Gastroesophageal sphincter (tissue), 4 donors: ENCODE measurements around the gene NBAS. TPM values are rescaled to one million over a fixed set of nuclear protein-coding genes. Genes with fewer than 3 reads are reported as not detected.

Experiments
- ATAC-seq: fragments of 150-250 bp; one replicate; pipeline ENCODE4 v1.9.1; 2016; ENCODE audit warnings: mild to moderate bottlenecking, moderate library complexity
- H3K27ac ChIP-seq, 4 donors: fragments of 200-600 bp; sonication (generic) in 3 of 4; 1 replicate in 3 of 4; 2 replicates in 1 of 4; pipeline ENCODE4 v1.5.1; 2016 to 2019
- H3K27me3 ChIP-seq: fragments of 200-600 bp; sonication (generic); one replicate; pipeline ENCODE4 v1.5.1; 2019
- H3K36me3 ChIP-seq, 2 donors: fragments of 200-600 bp; sonication (generic); one replicate each; pipeline ENCODE4 v1.5.1; 2019; ENCODE audit warnings: control low read depth in 1 of 2
- H3K4me1 ChIP-seq, 3 donors: fragments of 200-600 bp; sonication (generic); 1 replicate in 2 of 3; 2 replicates in 1 of 3; pipeline ENCODE4 v1.5.1; 2016 to 2019; ENCODE audit warnings: control low read depth in 2 of 3
- H3K4me3 ChIP-seq, 2 donors: fragments of 200-600 bp; sonication (generic); one replicate each; pipeline ENCODE4 v1.5.1; 2019; ENCODE audit warnings: mild to moderate bottlenecking in 1 of 2, moderate library complexity in 1 of 2
- H3K9me3 ChIP-seq, 3 donors: fragments of 200-600 bp; sonication (generic); one replicate each; pipeline ENCODE4 v1.5.1; 2017 to 2019; ENCODE audit warnings: control low read depth in 2 of 3
- CTCF ChIP-seq, 4 experiments: fragments of 200-600 bp in 2 of 4; fragments of 450-650 bp in 2 of 4; sonication (generic) in 1 of 4; IDR thresholded peaks; one replicate each; pipeline ENCODE4 v1.5.1; 2017 to 2019; ENCODE audit warnings: antibody characterized with exemption in 4 of 4, mild to moderate bottlenecking in 2 of 4, moderate library complexity in 2 of 4
- EP300 ChIP-seq: sonication (generic); formaldehyde crosslinking; IDR thresholded peaks from one replicate; pipeline ENCODE4 v1.6.1; 2017; ENCODE audit warnings: antibody characterized with exemption, mild to moderate bottlenecking
- POLR2A ChIP-seq, 2 donors: fragments of 450-650 bp; IDR thresholded peaks; one replicate each; pipeline ENCODE4 v1.6.1; 2017; ENCODE audit warnings: antibody characterized with exemption in 2 of 2, mild to moderate bottlenecking in 2 of 2, moderate library complexity in 1 of 2
- POLR2AphosphoS5 ChIP-seq: sonication (generic); formaldehyde crosslinking; IDR thresholded peaks from one replicate; pipeline ENCODE4 v1.6.1; 2017; ENCODE audit warnings: antibody characterized with exemption
- WGBS, 2 donors: methylation state at CpG; one replicate each; pipeline ENCODE4 v1.1.5; 2018; ENCODE audit warnings: low coverage in 1 of 2; 5-methylcytosine and 5-hydroxymethylcytosine counted together
- total RNA-seq, 4 donors: library from RNA; depleted of rRNA; stranded (reverse); fragments of >200 nt; gene quantifications; one replicate each; pipeline ENCODE4 v1.1.0, GENCODE V29; 2016

Gene NBAS
- total RNA-seq, 4 donors from 2014 or later, result 34.9 to 50.9 (median 40.4) TPM

- no peak overlapping the region for H3K27ac ChIP-seq
- peaks cover 0 to 12% of the 10 kb centered on the region in 2 donors for H3K36me3 ChIP-seq
- no peak overlapping the region for H3K4me3 ChIP-seq
- TF ChIP-seq EP300 (no peak), POLR2A (IDR thresholded peaks at IDR 0.05) (no peak), CTCF (IDR thresholded peaks at IDR 0.05) (no peak), POLR2AphosphoS5 (no peak)
- ATAC-seq, result no peak
- H3K9me3 ChIP-seq, result no peaks in the 10 kb centered on the region
- H3K4me1 ChIP-seq, result no peaks in the 10 kb centered on the region
- WGBS, 2 donors, result 86 to 96% methylated on average over 4 of the region's 4 CpGs
- no peaks in the 10 kb centered on the region for H3K27me3 ChIP-seq
These were observed 292.1 kb downstream of the NBAS start for GRCh38 chr2:15269043-15269442.

- 98 to 100% methylated on average over 3 of the region's 3 CpGs for WGBS, 2 donors
- Histone ChIP-seq H3K4me1 (no peaks in the 10 kb centered on the region), H3K9me3 (no peaks in the 10 kb centered on the region), H3K4me3 (no peak overlapping the region), H3K36me3 (peaks cover 0 to 10% of the 10 kb centered on the region in 2 donors), H3K27ac (no peak overlapping the region), H3K27me3 (no peaks in the 10 kb centered on the region)
- TF ChIP-seq POLR2AphosphoS5, result no peak
- TF ChIP-seq EP300, result no peak
- no peak for TF ChIP-seq POLR2A (IDR thresholded peaks at IDR 0.05)
- no peak for TF ChIP-seq CTCF (IDR thresholded peaks at IDR 0.05)
- ATAC-seq, result no peak
These were observed 295.2 kb downstream of the NBAS start for GRCh38 chr2:15265889-15266288.

DNA sequence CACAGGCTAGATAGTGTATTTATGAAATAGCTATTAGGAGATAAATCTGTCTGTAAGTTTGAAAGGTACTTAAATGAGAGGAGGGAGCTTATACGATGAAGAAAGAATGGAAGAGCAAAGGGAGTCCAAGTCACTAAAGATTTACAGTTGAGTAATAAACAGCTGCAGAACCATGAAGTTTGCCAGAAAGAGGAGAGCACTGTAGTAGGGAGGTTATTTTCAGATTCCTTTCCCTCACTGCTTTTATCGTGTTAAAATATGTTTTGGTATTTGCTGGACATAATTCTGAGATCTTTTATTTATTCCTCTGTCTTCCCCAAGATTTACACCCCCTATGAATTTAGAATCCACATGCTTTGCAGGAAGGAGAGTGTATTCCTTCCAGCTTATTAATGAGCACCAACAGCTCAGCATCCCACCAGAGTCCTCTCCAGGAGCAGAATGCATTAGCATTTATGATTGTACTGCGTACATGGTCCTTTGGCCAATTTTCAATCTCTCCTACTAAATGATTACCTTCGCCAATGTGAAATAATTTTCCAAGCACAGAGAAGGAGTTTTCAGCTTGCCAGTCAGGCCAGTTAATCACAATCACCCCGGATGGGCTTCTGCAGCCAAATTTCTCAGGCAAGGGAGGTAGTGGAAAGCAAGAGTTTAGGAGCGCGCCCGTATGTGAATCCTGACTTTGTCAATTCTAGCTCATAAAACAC lies 297.0 kb downstream of the NBAS start:
- no peak overlapping the region for H3K27ac ChIP-seq
- 64 to 66% methylated on average over 6 to 8 of the region's 8 CpGs for whole genome bisulfite sequencing, 2 donors
- TF ChIP-seq EP300, result no peak
- TF ChIP-seq POLR2AphosphoS5, result no peak
- no peak for TF ChIP-seq POLR2A (IDR thresholded peaks at IDR 0.05)
- no peak for TF ChIP-seq CTCF (IDR thresholded peaks at IDR 0.05)
- H3K27me3 ChIP-seq, result no peaks in the 10 kb centered on the region
- H3K36me3 ChIP-seq, result peaks cover 0 to 10% of the 10 kb centered on the region in 2 donors
- H3K4me3 ChIP-seq, result no peak overlapping the region
- no peak for ATAC-seq
- H3K4me1 ChIP-seq, result no peaks in the 10 kb centered on the region
- peaks cover 0 to 4% (median 0%) of the 10 kb centered on the region in 3 donors for H3K9me3 ChIP-seq

- 81% methylated on average over 2 of the region's 2 CpGs; no CpG with 5 or more reads in 1 of the 2 donors for WGBS, 2 donors
- no peaks in the 10 kb centered on the region for H3K36me3 ChIP-seq
- TF ChIP-seq EP300, result no peak
- no peak for TF ChIP-seq CTCF (IDR thresholded peaks at IDR 0.05)
- TF ChIP-seq POLR2A (IDR thresholded peaks at IDR 0.05), result no peak
- TF ChIP-seq POLR2AphosphoS5, result no peak
- no peaks in the 10 kb centered on the region for H3K4me1 ChIP-seq
- peaks cover 0 to 13% (median 0%) of the 10 kb centered on the region in 3 donors for H3K9me3 ChIP-seq
- H3K4me3 ChIP-seq, result no peak overlapping the region
- no peak for ATAC-seq
- H3K27me3 ChIP-seq, result no peaks in the 10 kb centered on the region
- no peak overlapping the region for H3K27ac ChIP-seq
These were observed 298.3 kb downstream of the NBAS start for GRCh38 chr2:15262792-15263191.

- no peak overlapping the region for H3K4me3 ChIP-seq
- TF ChIP-seq POLR2A (IDR thresholded peaks at IDR 0.05), result no peak
- no peak for TF ChIP-seq EP300
- no peak for TF ChIP-seq CTCF (IDR thresholded peaks at IDR 0.05)
- no peak for TF ChIP-seq POLR2AphosphoS5
- peaks cover 0 to 13% (median 0%) of the 10 kb centered on the region in 3 donors for H3K9me3 ChIP-seq
- no peaks in the 10 kb centered on the region for H3K36me3 ChIP-seq
- H3K4me1 ChIP-seq, result no peaks in the 10 kb centered on the region
- ATAC-seq, result no peak
- H3K27ac ChIP-seq, result no peak overlapping the region
- no peaks in the 10 kb centered on the region for H3K27me3 ChIP-seq
- 87 to 88% methylated on average over 2 of the region's 2 CpGs for WGBS, 2 donors
These were observed 300.3 kb downstream of the NBAS start for GRCh38 chr2:15260835-15261234.
